ENCODE results near the gene CCND1. TPM values are rescaled to one million over a fixed set of nuclear protein-coding genes. Genes with fewer than 3 reads are reported as not detected.

CCND1 gene
- total RNA-seq, 1 experiment from 2014 or later: 106 TPM

DNA sequence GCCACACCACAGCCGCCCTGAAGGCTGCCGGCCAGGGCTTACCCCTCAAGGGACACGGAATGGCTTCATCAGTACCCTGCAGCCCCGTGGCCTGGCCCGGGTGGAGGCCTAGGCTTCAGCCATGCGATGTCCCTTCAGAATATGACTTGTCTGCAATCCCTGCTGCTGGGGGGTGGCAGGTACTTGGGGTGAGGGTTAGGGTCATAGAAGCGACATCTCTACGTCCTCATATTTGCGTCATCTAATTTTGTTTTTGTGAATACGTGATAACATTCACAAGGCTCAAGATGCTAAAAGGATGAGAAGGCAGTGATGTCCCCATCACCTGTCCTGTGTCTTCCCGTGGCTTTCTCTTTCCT, 6.4 kb downstream of the CCND1 start:
- no peaks in the 10 kb centered on the region for H3K27me3 Mint-ChIP-seq (ENCODE audit: insufficient read depth, unreplicated experiment)
- H3K9me3 Mint-ChIP-seq (ENCODE audit: unreplicated experiment): no peaks in the 10 kb centered on the region
- H3K36me3 Mint-ChIP-seq (ENCODE audit: insufficient read depth, unreplicated experiment): peaks cover 73% of the 10 kb centered on the region
- intact Hi-C loops (cut with micrococcal nuclease): no loop called here
- TF ChIP-seq, protein P1, sequence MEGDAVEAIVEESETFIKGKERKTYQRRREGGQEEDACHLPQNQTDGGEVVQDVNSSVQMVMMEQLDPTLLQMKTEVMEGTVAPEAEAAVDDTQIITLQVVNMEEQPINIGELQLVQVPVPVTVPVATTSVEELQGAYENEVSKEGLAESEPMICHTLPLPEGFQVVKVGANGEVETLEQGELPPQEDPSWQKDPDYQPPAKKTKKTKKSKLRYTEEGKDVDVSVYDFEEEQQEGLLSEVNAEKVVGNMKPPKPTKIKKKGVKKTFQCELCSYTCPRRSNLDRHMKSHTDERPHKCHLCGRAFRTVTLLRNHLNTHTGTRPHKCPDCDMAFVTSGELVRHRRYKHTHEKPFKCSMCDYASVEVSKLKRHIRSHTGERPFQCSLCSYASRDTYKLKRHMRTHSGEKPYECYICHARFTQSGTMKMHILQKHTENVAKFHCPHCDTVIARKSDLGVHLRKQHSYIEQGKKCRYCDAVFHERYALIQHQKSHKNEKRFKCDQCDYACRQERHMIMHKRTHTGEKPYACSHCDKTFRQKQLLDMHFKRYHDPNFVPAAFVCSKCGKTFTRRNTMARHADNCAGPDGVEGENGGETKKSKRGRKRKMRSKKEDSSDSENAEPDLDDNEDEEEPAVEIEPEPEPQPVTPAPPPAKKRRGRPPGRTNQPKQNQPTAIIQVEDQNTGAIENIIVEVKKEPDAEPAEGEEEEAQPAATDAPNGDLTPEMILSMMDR (IDR thresholded peaks at IDR 0.05; ENCODE audit: unreplicated experiment): no peak
- H3K27ac Mint-ChIP-seq (ENCODE audit: low read depth, unreplicated experiment): no peak overlapping the region
- DNase-seq (ENCODE audit: unreplicated experiment): no peak
- H3K4me1 Mint-ChIP-seq (ENCODE audit: insufficient read depth, unreplicated experiment): peaks cover 8% of the 10 kb centered on the region
- BruUV-seq (replicated peaks): no TSS peak
- H3K4me3 Mint-ChIP-seq (ENCODE audit: unreplicated experiment): no peak overlapping the region
- CTCF ChIA-PET: no interaction called here
- POLR2A ChIA-PET: no interaction called here

- peaks cover 8% of the 10 kb centered on the region for H3K4me1 Mint-ChIP-seq (ENCODE audit: insufficient read depth, unreplicated experiment)
- H3K36me3 Mint-ChIP-seq (ENCODE audit: insufficient read depth, unreplicated experiment): peaks cover 78% of the 10 kb centered on the region
- intact Hi-C loops (cut with micrococcal nuclease): no loop called here
- BruUV-seq (replicated peaks): no TSS peak
- DNase-seq (ENCODE audit: unreplicated experiment): no peak
- H3K27ac Mint-ChIP-seq (ENCODE audit: low read depth, unreplicated experiment): no peak overlapping the region
- no peak overlapping the region for H3K4me3 Mint-ChIP-seq (ENCODE audit: unreplicated experiment)
- ChIA-PET POLR2A (no interaction called here), CTCF (no interaction called here)
- no peaks in the 10 kb centered on the region for H3K27me3 Mint-ChIP-seq (ENCODE audit: insufficient read depth, unreplicated experiment)
- no peaks in the 10 kb centered on the region for H3K9me3 Mint-ChIP-seq (ENCODE audit: unreplicated experiment)
- TF ChIP-seq, protein P1 (IDR thresholded peaks at IDR 0.05; ENCODE audit: unreplicated experiment): no peak
Observed at GRCh38 chr11:69647761-69648497, 7.0 kb downstream of the CCND1 start.

- peaks cover 5% of the 10 kb centered on the region for H3K4me1 Mint-ChIP-seq (ENCODE audit: insufficient read depth, unreplicated experiment)
- no peaks in the 10 kb centered on the region for H3K9me3 Mint-ChIP-seq (ENCODE audit: unreplicated experiment)
- H3K27ac Mint-ChIP-seq (ENCODE audit: low read depth, unreplicated experiment): no peak overlapping the region
- H3K4me3 Mint-ChIP-seq (ENCODE audit: unreplicated experiment): no peak overlapping the region
- no peaks in the 10 kb centered on the region for H3K27me3 Mint-ChIP-seq (ENCODE audit: insufficient read depth, unreplicated experiment)
- BruUV-seq (replicated peaks): no TSS peak
- ChIA-PET CTCF (interaction anchor here (0.5 to 1.1 kb wide), 4 partner anchors 349 to 677 kb away, joined by 3 to 5 read pairs (median 4); no protein-coding TSS in a partner anchor), POLR2A (interaction anchor here (0.7 to 1.1 kb wide), 2 partner anchors 26 to 535 kb away, joined by 3 to 4 read pairs; partner anchors contain the start of gene LTO1)
- DNase-seq (ENCODE audit: unreplicated experiment): no peak
- intact Hi-C loops (cut with micrococcal nuclease): no loop called here
- peaks cover 78% of the 10 kb centered on the region for H3K36me3 Mint-ChIP-seq (ENCODE audit: insufficient read depth, unreplicated experiment)
- TF ChIP-seq, protein P1 (IDR thresholded peaks at IDR 0.05; ENCODE audit: unreplicated experiment): no peak
Observed at GRCh38 chr11:69648679-69649575, 8.0 kb downstream of the CCND1 start.

- no TSS peak for BruUV-seq (replicated peaks)
- Mint-ChIP-seq H3K4me1 (ENCODE audit: insufficient read depth, unreplicated experiment) (no peaks in the 10 kb centered on the region), H3K9me3 (ENCODE audit: unreplicated experiment) (no peaks in the 10 kb centered on the region), H3K36me3 (ENCODE audit: insufficient read depth, unreplicated experiment) (peaks cover 72% of the 10 kb centered on the region), H3K4me3 (ENCODE audit: unreplicated experiment) (no peak overlapping the region), H3K27ac (ENCODE audit: low read depth, unreplicated experiment) (no peak overlapping the region), H3K27me3 (ENCODE audit: insufficient read depth, unreplicated experiment) (no peaks in the 10 kb centered on the region)
- TF ChIP-seq, protein P1 (IDR thresholded peaks at IDR 0.05; ENCODE audit: unreplicated experiment): no peak
- POLR2A ChIA-PET: interaction anchor here (1.1 kb wide), 1 partner anchor 26 kb away, joined by 4 read pairs; the partner anchor contains the start of gene LTO1
- CTCF ChIA-PET: interaction anchor here (0.6 to 1.1 kb wide), 3 partner anchors 349 to 549 kb away, joined by 3 to 5 read pairs (median 4); no protein-coding TSS in a partner anchor
- no peak for DNase-seq (ENCODE audit: unreplicated experiment)
- intact Hi-C loops (cut with micrococcal nuclease): no loop called here
Observed at GRCh38 chr11:69649576-69649900, 8.6 kb downstream of the CCND1 start.
